ENCODE measurements around the gene WWOX.

WWOX gene

DNA sequence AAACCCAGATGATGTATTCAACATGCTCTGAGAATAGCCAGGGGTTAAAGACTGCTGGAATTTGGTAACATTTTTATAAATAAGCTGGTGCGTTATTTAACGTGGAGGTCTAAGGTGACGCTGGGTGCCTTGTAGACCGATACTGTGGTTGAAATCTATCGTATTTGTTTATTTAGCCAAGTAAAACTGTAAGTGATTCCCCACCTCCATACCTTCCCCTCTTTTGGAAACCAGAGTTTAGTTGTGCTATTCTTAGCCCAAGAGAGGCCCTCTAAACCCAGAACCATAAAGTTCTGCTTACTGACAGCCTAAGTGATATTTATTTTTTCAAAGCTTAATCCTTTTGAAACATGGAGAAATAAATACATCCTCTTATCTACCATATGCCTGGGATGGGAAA is 744.5 kb downstream of the WWOX start:
- H3K27ac ChIP-seq (ENCODE audit: low read length) = no peak overlapping the region
- no peaks in the 10 kb centered on the region for H3K9me2 ChIP-seq (replicated peaks; ENCODE audit: insufficient read depth, low read length)
- H3K79me2 ChIP-seq (ENCODE audit: low read length) = no peaks in the 10 kb centered on the region
- H3K4me3 ChIP-seq (ENCODE audit: low read length) = no peak overlapping the region
- H3K27me3 ChIP-seq (replicated peaks; ENCODE audit: insufficient read depth, low read length) = no peaks in the 10 kb centered on the region
- no peaks in the 10 kb centered on the region for H3K36me3 ChIP-seq (replicated peaks; ENCODE audit: insufficient read depth, low read length)
- no peak overlapping the region for H2AFZ ChIP-seq (ENCODE audit: low read length)
- H4K20me1 ChIP-seq (ENCODE audit: insufficient read depth, low read length) = no peaks in the 10 kb centered on the region
- no peaks in the 10 kb centered on the region for H3F3A ChIP-seq (ENCODE audit: insufficient read depth, low read length)
- no peak for DNase-seq
- H3K4me1 ChIP-seq (ENCODE audit: low read length) = no peaks in the 10 kb centered on the region
- H3K9me3 ChIP-seq (replicated peaks; ENCODE audit: insufficient read depth, low read length) = no peaks in the 10 kb centered on the region
- TF ChIP-seq EZH2phosphoT487 (IDR thresholded peaks at IDR 0.05; ENCODE audit: low read length) = no peak
- no peak for TF ChIP-seq EZH2 (optimal IDR thresholded peaks at IDR 0.05; ENCODE audit: low read depth, low read length)
- TF ChIP-seq, protein P1, sequence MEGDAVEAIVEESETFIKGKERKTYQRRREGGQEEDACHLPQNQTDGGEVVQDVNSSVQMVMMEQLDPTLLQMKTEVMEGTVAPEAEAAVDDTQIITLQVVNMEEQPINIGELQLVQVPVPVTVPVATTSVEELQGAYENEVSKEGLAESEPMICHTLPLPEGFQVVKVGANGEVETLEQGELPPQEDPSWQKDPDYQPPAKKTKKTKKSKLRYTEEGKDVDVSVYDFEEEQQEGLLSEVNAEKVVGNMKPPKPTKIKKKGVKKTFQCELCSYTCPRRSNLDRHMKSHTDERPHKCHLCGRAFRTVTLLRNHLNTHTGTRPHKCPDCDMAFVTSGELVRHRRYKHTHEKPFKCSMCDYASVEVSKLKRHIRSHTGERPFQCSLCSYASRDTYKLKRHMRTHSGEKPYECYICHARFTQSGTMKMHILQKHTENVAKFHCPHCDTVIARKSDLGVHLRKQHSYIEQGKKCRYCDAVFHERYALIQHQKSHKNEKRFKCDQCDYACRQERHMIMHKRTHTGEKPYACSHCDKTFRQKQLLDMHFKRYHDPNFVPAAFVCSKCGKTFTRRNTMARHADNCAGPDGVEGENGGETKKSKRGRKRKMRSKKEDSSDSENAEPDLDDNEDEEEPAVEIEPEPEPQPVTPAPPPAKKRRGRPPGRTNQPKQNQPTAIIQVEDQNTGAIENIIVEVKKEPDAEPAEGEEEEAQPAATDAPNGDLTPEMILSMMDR (IDR thresholded peaks at IDR 0.05; ENCODE audit: low read length) = no peak
- H3K9ac ChIP-seq (ENCODE audit: low read length) = no peak overlapping the region
- H3K4me2 ChIP-seq (ENCODE audit: low read depth, low read length) = no peak overlapping the region

- Histone ChIP-seq H3K36me3 (replicated peaks; ENCODE audit: insufficient read depth, low read length) (no peaks in the 10 kb centered on the region), H4K20me1 (ENCODE audit: insufficient read depth, low read length) (no peaks in the 10 kb centered on the region), H3K27me3 (replicated peaks; ENCODE audit: insufficient read depth, low read length) (no peaks in the 10 kb centered on the region), H3K9me2 (replicated peaks; ENCODE audit: insufficient read depth, low read length) (no peaks in the 10 kb centered on the region), H3K9me3 (replicated peaks; ENCODE audit: insufficient read depth, low read length) (no peaks in the 10 kb centered on the region), H3K27ac (ENCODE audit: low read length) (no peak overlapping the region), H3F3A (ENCODE audit: insufficient read depth, low read length) (no peaks in the 10 kb centered on the region), H3K4me3 (ENCODE audit: low read length) (no peak overlapping the region), H3K9ac (ENCODE audit: low read length) (no peak overlapping the region), H2AFZ (ENCODE audit: low read length) (no peak overlapping the region), H3K4me2 (ENCODE audit: low read depth, low read length) (no peak overlapping the region), H3K79me2 (ENCODE audit: low read length) (no peaks in the 10 kb centered on the region), H3K4me1 (ENCODE audit: low read length) (no peaks in the 10 kb centered on the region)
- no peak for TF ChIP-seq EZH2phosphoT487 (IDR thresholded peaks at IDR 0.05; ENCODE audit: low read length)
- TF ChIP-seq EZH2 (optimal IDR thresholded peaks at IDR 0.05; ENCODE audit: low read depth, low read length) = no peak
- no peak for DNase-seq
Measured at GRCh38 chr16:78844682-78845081, 745.2 kb downstream of the WWOX start.

DNA sequence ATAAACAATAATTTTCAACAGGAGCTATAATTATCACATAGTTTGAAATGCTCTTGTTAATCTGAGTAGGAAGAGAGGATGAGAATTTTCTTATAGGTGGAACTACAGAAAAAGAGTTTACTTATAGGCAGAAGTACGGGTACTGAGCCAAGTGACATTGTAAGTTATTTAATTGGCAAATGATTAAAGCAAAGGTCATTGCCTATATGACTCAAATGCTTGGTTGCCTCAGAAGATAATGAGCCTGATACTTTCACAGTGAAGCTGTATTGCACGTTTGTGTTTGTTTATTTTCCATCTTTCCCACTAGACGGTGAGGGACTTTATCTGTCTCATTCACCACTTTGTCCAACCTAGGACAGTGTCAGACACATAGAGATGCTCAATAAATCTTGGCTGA is 751.8 kb downstream of the WWOX start:
- Histone ChIP-seq H3K4me2 (ENCODE audit: low read depth, low read length) (no peak overlapping the region), H3K9ac (ENCODE audit: low read length) (no peak overlapping the region), H3K9me3 (replicated peaks; ENCODE audit: insufficient read depth, low read length) (no peaks in the 10 kb centered on the region), H3K4me3 (ENCODE audit: low read length) (no peak overlapping the region), H3K79me2 (ENCODE audit: low read length) (no peaks in the 10 kb centered on the region), H4K20me1 (ENCODE audit: insufficient read depth, low read length) (no peaks in the 10 kb centered on the region), H3K36me3 (replicated peaks; ENCODE audit: insufficient read depth, low read length) (no peaks in the 10 kb centered on the region), H3K4me1 (ENCODE audit: low read length) (no peaks in the 10 kb centered on the region), H3K9me2 (replicated peaks; ENCODE audit: insufficient read depth, low read length) (no peaks in the 10 kb centered on the region), H3K27me3 (replicated peaks; ENCODE audit: insufficient read depth, low read length) (no peaks in the 10 kb centered on the region), H3F3A (ENCODE audit: insufficient read depth, low read length) (no peaks in the 10 kb centered on the region), H3K27ac (ENCODE audit: low read length) (no peak overlapping the region), H2AFZ (ENCODE audit: low read length) (no peak overlapping the region)
- TF ChIP-seq, protein P1 (IDR thresholded peaks at IDR 0.05; ENCODE audit: low read length) = no peak
- no peak for TF ChIP-seq EZH2phosphoT487 (IDR thresholded peaks at IDR 0.05; ENCODE audit: low read length)
- no peak for TF ChIP-seq EZH2 (optimal IDR thresholded peaks at IDR 0.05; ENCODE audit: low read depth, low read length)
- no peak for DNase-seq

- H3K4me1 ChIP-seq (ENCODE audit: low read length) = no peaks in the 10 kb centered on the region
- no peaks in the 10 kb centered on the region for H3K9me3 ChIP-seq (replicated peaks; ENCODE audit: insufficient read depth, low read length)
- no peak overlapping the region for H3K4me3 ChIP-seq (ENCODE audit: low read length)
- TF ChIP-seq EZH2 (optimal IDR thresholded peaks at IDR 0.05; ENCODE audit: low read depth, low read length) (no peak), EZH2phosphoT487 (IDR thresholded peaks at IDR 0.05; ENCODE audit: low read length) (no peak)
- TF ChIP-seq, protein P1 (IDR thresholded peaks at IDR 0.05; ENCODE audit: low read length) = no peak
- H3K27ac ChIP-seq (ENCODE audit: low read length) = no peak overlapping the region
- no peak overlapping the region for H3K9ac ChIP-seq (ENCODE audit: low read length)
- no peaks in the 10 kb centered on the region for H3K79me2 ChIP-seq (ENCODE audit: low read length)
- no peak overlapping the region for H3K4me2 ChIP-seq (ENCODE audit: low read depth, low read length)
- H2AFZ ChIP-seq (ENCODE audit: low read length) = no peak overlapping the region
- no peak for DNase-seq
- no peaks in the 10 kb centered on the region for H3K27me3 ChIP-seq (replicated peaks; ENCODE audit: insufficient read depth, low read length)
- no peaks in the 10 kb centered on the region for H3K9me2 ChIP-seq (replicated peaks; ENCODE audit: insufficient read depth, low read length)
- no peaks in the 10 kb centered on the region for H3K36me3 ChIP-seq (replicated peaks; ENCODE audit: insufficient read depth, low read length)
- no peaks in the 10 kb centered on the region for H3F3A ChIP-seq (ENCODE audit: insufficient read depth, low read length)
- no peaks in the 10 kb centered on the region for H4K20me1 ChIP-seq (ENCODE audit: insufficient read depth, low read length)
Measured at GRCh38 chr16:78852081-78852635, 752.7 kb downstream of the WWOX start.

Data from MM.1S (cell line).